ENCODE measurements around the gene C20orf204. TPM values are rescaled to one million over a fixed set of nuclear protein-coding genes. Genes with fewer than 3 reads are reported as not detected.

C20orf204 gene
- total and polyA plus RNA-seq, 9 of the 15 experiments (the other 6 are each of a cell fraction or from before 2014, with no cell fraction given): 0.11 to 1.1 (median 0.36) TPM; not detected in 2

DNA sequence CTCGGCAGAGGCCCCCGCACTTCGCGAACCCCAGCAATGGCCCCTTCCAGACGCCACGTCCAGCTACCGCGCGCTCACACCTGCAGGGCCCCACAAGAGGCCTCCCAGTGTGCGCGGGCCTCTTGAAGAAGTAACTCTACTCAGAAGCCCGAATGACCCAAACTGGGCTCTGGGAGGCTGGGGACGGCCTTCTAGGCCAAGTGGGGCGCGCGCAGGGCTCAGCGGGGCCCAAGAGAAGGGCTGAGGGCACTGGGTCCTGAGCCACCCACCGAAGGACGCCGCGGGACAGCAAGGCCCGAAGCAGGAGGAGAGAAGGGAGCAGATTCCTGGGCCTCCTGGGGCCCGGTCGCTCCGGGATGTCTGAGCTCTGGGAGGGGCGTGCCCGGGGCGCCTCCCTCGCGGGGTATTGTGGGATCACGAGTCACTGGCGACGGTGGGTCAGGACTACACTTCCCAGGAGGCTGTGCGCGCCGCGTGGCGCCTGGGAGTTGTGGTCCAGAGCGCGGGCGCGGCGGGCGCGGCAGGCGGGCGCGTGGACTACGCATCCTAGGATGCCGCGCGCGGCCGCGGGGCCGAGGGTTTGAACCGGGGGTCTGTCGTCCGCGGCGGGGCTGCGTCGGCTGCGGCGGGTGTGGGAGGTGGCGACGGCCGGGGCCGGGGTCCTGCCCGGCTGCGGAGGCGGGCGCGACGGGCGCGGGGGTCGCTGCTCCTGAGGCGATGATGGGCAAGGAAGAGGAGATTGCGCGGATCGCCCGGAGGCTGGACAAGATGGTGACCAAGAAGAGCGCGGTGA lies 26.8 kb downstream of the C20orf204 start, which contains the start of gene TCEA2 (continued):
- TF ChIP-seq, protein P1, sequence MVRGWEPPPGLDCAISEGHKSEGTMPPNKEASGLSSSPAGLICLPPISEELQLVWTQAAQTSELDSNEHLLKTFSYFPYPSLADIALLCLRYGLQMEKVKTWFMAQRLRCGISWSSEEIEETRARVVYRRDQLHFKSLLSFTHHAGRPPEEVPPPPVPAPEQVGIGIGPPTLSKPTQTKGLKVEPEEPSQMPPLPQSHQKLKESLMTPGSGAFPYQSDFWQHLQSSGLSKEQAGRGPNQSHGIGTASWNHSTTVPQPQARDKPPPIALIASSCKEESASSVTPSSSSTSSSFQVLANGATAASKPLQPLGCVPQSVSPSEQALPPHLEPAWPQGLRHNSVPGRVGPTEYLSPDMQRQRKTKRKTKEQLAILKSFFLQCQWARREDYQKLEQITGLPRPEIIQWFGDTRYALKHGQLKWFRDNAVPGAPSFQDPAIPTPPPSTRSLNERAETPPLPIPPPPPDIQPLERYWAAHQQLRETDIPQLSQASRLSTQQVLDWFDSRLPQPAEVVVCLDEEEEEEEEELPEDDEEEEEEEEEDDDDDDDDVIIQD (CRISPR knock-in tag; IDR thresholded peaks at IDR 0.05): 0 out of 2 replicates have a peak, but pooled peaks have one; percentile 45
- TF ChIP-seq, protein P2, sequence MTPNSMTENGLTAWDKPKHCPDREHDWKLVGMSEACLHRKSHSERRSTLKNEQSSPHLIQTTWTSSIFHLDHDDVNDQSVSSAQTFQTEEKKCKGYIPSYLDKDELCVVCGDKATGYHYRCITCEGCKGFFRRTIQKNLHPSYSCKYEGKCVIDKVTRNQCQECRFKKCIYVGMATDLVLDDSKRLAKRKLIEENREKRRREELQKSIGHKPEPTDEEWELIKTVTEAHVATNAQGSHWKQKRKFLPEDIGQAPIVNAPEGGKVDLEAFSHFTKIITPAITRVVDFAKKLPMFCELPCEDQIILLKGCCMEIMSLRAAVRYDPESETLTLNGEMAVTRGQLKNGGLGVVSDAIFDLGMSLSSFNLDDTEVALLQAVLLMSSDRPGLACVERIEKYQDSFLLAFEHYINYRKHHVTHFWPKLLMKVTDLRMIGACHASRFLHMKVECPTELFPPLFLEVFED (CRISPR knock-in tag; conservative IDR thresholded peaks at IDR 0.05): 0 out of 2 replicates have a peak, but pooled peaks have one; percentile 34
- TF ChIP-seq ZNF316 (IDR thresholded peaks at IDR 0.05) (no peak), JUN (IDR thresholded peaks at IDR 0.05; ENCODE audit: borderline replicate concordance, low read depth, low read length) (0 out of 2 replicates have a peak, but pooled peaks have one; percentile 23), JUN (CRISPR knock-in tag; IDR thresholded peaks at IDR 0.05; ENCODE audit: borderline replicate concordance) (no peak), NR2F6 (CRISPR knock-in tag; IDR thresholded peaks at IDR 0.05) (0 out of 2 replicates have a peak, but pooled peaks have one; percentile 44), NFIC (IDR thresholded peaks at IDR 0.05) (0 out of 2 replicates have a peak, but pooled peaks have one; percentile 7), SRF (CRISPR knock-in tag; IDR thresholded peaks at IDR 0.05) (0 out of 4 replicates have a peak, but pooled peaks of 1 of the 2 experiments have one; percentile 57), MAZ (CRISPR knock-in tag; conservative IDR thresholded peaks at IDR 0.05 in 1 of 2, IDR thresholded peaks at IDR 0.05 in 1 of 2) (peak; percentile 81 to 92), KLF10 (CRISPR knock-in tag; IDR thresholded peaks at IDR 0.05) (no peak)
- TF ChIP-seq, protein P3, sequence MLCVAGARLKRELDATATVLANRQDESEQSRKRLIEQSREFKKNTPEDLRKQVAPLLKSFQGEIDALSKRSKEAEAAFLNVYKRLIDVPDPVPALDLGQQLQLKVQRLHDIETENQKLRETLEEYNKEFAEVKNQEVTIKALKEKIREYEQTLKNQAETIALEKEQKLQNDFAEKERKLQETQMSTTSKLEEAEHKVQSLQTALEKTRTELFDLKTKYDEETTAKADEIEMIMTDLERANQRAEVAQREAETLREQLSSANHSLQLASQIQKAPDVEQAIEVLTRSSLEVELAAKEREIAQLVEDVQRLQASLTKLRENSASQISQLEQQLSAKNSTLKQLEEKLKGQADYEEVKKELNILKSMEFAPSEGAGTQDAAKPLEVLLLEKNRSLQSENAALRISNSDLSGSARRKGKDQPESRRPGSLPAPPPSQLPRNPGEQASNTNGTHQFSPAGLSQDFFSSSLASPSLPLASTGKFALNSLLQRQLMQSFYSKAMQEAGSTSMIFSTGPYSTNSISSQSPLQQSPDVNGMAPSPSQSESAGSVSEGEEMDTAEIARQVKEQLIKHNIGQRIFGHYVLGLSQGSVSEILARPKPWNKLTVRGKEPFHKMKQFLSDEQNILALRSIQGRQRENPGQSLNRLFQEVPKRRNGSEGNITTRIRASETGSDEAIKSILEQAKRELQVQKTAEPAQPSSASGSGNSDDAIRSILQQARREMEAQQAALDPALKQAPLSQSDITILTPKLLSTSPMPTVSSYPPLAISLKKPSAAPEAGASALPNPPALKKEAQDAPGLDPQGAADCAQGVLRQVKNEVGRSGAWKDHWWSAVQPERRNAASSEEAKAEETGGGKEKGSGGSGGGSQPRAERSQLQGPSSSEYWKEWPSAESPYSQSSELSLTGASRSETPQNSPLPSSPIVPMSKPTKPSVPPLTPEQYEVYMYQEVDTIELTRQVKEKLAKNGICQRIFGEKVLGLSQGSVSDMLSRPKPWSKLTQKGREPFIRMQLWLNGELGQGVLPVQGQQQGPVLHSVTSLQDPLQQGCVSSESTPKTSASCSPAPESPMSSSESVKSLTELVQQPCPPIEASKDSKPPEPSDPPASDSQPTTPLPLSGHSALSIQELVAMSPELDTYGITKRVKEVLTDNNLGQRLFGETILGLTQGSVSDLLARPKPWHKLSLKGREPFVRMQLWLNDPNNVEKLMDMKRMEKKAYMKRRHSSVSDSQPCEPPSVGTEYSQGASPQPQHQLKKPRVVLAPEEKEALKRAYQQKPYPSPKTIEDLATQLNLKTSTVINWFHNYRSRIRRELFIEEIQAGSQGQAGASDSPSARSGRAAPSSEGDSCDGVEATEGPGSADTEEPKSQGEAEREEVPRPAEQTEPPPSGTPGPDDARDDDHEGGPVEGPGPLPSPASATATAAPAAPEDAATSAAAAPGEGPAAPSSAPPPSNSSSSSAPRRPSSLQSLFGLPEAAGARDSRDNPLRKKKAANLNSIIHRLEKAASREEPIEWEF (CRISPR knock-in tag; IDR thresholded peaks at IDR 0.05): 0 out of 2 replicates have a peak, but pooled peaks have one; percentile 31
- TF ChIP-seq, protein P4, sequence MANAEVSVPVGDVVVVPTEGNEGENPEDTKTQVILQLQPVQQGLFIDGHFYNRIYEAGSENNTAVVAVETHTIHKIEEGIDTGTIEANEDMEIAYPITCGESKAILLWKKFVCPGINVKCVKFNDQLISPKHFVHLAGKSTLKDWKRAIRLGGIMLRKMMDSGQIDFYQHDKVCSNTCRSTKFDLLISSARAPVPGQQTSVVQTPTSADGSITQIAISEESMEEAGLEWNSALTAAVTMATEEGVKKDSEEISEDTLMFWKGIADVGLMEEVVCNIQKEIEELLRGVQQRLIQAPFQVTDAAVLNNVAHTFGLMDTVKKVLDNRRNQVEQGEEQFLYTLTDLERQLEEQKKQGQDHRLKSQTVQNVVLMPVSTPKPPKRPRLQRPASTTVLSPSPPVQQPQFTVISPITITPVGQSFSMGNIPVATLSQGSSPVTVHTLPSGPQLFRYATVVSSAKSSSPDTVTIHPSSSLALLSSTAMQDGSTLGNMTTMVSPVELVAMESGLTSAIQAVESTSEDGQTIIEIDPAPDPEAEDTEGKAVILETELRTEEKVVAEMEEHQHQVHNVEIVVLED (CRISPR knock-in tag; IDR thresholded peaks at IDR 0.05): peak; percentile 88
